ENCODE data around the gene GRIA3. TPM values are rescaled to one million over a fixed set of nuclear protein-coding genes. Genes with fewer than 3 reads are reported as not detected.

The GRIA3 gene
- total RNA-seq, 1 donor from 2014 or later: 18.6 TPM

GRCh38 chrX:123230798-123231197 lies 46.7 kb downstream of the GRIA3 start:
- H3K79me2 ChIP-seq (ENCODE audit: insufficient read depth, low read length): no peaks in the 10 kb centered on the region
- no peak overlapping the region for H3K27ac ChIP-seq (ENCODE audit: low read depth, low read length)
- TF ChIP-seq EZH2 (IDR thresholded peaks at IDR 0.05; ENCODE audit: insufficient read depth, low read length): no peak
- TF ChIP-seq, protein P1, sequence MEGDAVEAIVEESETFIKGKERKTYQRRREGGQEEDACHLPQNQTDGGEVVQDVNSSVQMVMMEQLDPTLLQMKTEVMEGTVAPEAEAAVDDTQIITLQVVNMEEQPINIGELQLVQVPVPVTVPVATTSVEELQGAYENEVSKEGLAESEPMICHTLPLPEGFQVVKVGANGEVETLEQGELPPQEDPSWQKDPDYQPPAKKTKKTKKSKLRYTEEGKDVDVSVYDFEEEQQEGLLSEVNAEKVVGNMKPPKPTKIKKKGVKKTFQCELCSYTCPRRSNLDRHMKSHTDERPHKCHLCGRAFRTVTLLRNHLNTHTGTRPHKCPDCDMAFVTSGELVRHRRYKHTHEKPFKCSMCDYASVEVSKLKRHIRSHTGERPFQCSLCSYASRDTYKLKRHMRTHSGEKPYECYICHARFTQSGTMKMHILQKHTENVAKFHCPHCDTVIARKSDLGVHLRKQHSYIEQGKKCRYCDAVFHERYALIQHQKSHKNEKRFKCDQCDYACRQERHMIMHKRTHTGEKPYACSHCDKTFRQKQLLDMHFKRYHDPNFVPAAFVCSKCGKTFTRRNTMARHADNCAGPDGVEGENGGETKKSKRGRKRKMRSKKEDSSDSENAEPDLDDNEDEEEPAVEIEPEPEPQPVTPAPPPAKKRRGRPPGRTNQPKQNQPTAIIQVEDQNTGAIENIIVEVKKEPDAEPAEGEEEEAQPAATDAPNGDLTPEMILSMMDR (IDR thresholded peaks at IDR 0.05; ENCODE audit: insufficient read depth, low read depth, low read length): no peak
- Mint-ChIP-seq H3K27me3 (ENCODE audit: low read depth, unreplicated experiment) (no peaks in the 10 kb centered on the region), H3K27ac (ENCODE audit: unreplicated experiment) (no peak overlapping the region), H3K4me3 (ENCODE audit: unreplicated experiment) (no peak overlapping the region), H3K36me3 (ENCODE audit: low read depth, unreplicated experiment) (no peaks in the 10 kb centered on the region), H3K9me3 (ENCODE audit: unreplicated experiment) (no peaks in the 10 kb centered on the region), H3K4me1 (ENCODE audit: low read depth, unreplicated experiment) (no peaks in the 10 kb centered on the region)
- no peak for DNase-seq (ENCODE audit: low read depth)
- no peaks in the 10 kb centered on the region for H3K9me3 ChIP-seq (ENCODE audit: insufficient read depth, low read depth, low read length)
- H3K9ac ChIP-seq (ENCODE audit: low read length): no peak overlapping the region
- H3K36me3 ChIP-seq (ENCODE audit: insufficient read depth, low read length): no peaks in the 10 kb centered on the region
- no peak overlapping the region for H3K4me2 ChIP-seq (ENCODE audit: low read length)
- H2AFZ ChIP-seq (ENCODE audit: low read depth, low read length): no peak overlapping the region
- H4K20me1 ChIP-seq (ENCODE audit: insufficient read depth, low read length): no peaks in the 10 kb centered on the region
- no peak overlapping the region for H3K4me3 ChIP-seq (ENCODE audit: insufficient read depth, low read depth, low read length)
- H3K4me1 ChIP-seq (ENCODE audit: insufficient read depth, low read length): no peaks in the 10 kb centered on the region
- H3K27me3 ChIP-seq (ENCODE audit: insufficient read depth, low read length): no peaks in the 10 kb centered on the region
- FAIRE-seq: no peak

GRCh38 chrX:123236859-123237258 lies 52.8 kb downstream of the GRIA3 start:
- Histone ChIP-seq H3K4me1 (ENCODE audit: insufficient read depth, low read length) (no peaks in the 10 kb centered on the region), H3K36me3 (ENCODE audit: insufficient read depth, low read length) (no peaks in the 10 kb centered on the region), H3K27ac (ENCODE audit: low read depth, low read length) (no peak overlapping the region), H3K4me2 (ENCODE audit: low read length) (no peak overlapping the region), H2AFZ (ENCODE audit: low read depth, low read length) (no peak overlapping the region), H3K9ac (ENCODE audit: low read length) (no peak overlapping the region), H3K4me3 (ENCODE audit: insufficient read depth, low read depth, low read length) (no peak overlapping the region), H3K9me3 (ENCODE audit: insufficient read depth, low read depth, low read length) (no peaks in the 10 kb centered on the region), H3K79me2 (ENCODE audit: insufficient read depth, low read length) (no peaks in the 10 kb centered on the region), H3K27me3 (ENCODE audit: insufficient read depth, low read length) (no peaks in the 10 kb centered on the region), H4K20me1 (ENCODE audit: insufficient read depth, low read length) (no peaks in the 10 kb centered on the region)
- Mint-ChIP-seq H3K4me1 (ENCODE audit: low read depth, unreplicated experiment) (no peaks in the 10 kb centered on the region), H3K27ac (ENCODE audit: unreplicated experiment) (no peak overlapping the region), H3K36me3 (ENCODE audit: low read depth, unreplicated experiment) (peaks cover 2% of the 10 kb centered on the region), H3K9me3 (ENCODE audit: unreplicated experiment) (no peaks in the 10 kb centered on the region), H3K4me3 (ENCODE audit: unreplicated experiment) (no peak overlapping the region), H3K27me3 (ENCODE audit: low read depth, unreplicated experiment) (no peaks in the 10 kb centered on the region)
- no peak for TF ChIP-seq EZH2 (IDR thresholded peaks at IDR 0.05; ENCODE audit: insufficient read depth, low read length)
- TF ChIP-seq, protein P1 (IDR thresholded peaks at IDR 0.05; ENCODE audit: insufficient read depth, low read depth, low read length): no peak
- FAIRE-seq: peak; percentile 9
- no peak for DNase-seq (ENCODE audit: low read depth)

DNA sequence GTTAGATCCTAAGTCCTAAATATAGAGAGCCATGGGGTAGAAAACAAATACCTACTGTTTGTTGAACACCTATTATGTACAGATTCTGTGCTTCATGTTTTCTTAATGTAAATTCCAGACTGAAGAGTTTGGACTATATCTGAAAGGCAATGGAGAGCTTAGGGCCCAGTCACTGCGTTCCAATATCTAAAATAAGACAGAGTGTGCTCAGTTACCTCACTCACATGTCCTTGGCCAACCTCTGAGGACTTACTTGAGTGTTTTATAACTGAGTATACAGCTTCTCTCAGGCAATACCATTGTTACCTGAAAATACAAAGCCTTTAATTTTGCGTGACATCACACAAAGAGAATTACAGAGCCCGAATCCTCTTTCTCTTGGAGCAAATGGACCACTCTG lies 53.2 kb downstream of the GRIA3 start:
- Mint-ChIP-seq H3K4me3 (ENCODE audit: unreplicated experiment) (no peak overlapping the region), H3K27ac (ENCODE audit: unreplicated experiment) (no peak overlapping the region), H3K27me3 (ENCODE audit: low read depth, unreplicated experiment) (no peaks in the 10 kb centered on the region), H3K36me3 (ENCODE audit: low read depth, unreplicated experiment) (peaks cover 2% of the 10 kb centered on the region), H3K9me3 (ENCODE audit: unreplicated experiment) (no peaks in the 10 kb centered on the region), H3K4me1 (ENCODE audit: low read depth, unreplicated experiment) (no peaks in the 10 kb centered on the region)
- no peak overlapping the region for H2AFZ ChIP-seq (ENCODE audit: low read depth, low read length)
- H3K9ac ChIP-seq (ENCODE audit: low read length): no peak overlapping the region
- H3K79me2 ChIP-seq (ENCODE audit: insufficient read depth, low read length): no peaks in the 10 kb centered on the region
- no peaks in the 10 kb centered on the region for H3K27me3 ChIP-seq (ENCODE audit: insufficient read depth, low read length)
- H3K9me3 ChIP-seq (ENCODE audit: insufficient read depth, low read depth, low read length): no peaks in the 10 kb centered on the region
- H3K4me2 ChIP-seq (ENCODE audit: low read length): no peak overlapping the region
- no peak overlapping the region for H3K4me3 ChIP-seq (ENCODE audit: insufficient read depth, low read depth, low read length)
- H3K4me1 ChIP-seq (ENCODE audit: insufficient read depth, low read length): no peaks in the 10 kb centered on the region
- DNase-seq (ENCODE audit: low read depth) (no peak), FAIRE-seq (no peak)
- H4K20me1 ChIP-seq (ENCODE audit: insufficient read depth, low read length): no peaks in the 10 kb centered on the region
- no peaks in the 10 kb centered on the region for H3K36me3 ChIP-seq (ENCODE audit: insufficient read depth, low read length)
- no peak overlapping the region for H3K27ac ChIP-seq (ENCODE audit: low read depth, low read length)
- no peak for TF ChIP-seq EZH2 (IDR thresholded peaks at IDR 0.05; ENCODE audit: insufficient read depth, low read length)
- TF ChIP-seq, protein P1 (IDR thresholded peaks at IDR 0.05; ENCODE audit: insufficient read depth, low read depth, low read length): no peak
